GM12865 (cell line): ENCODE results near the gene TIAM1.

ENCODE experiments used
- DNase-seq: peaks from one replicate; pipeline ENCODE4 v3.0.0; 2010; ENCODE audit warnings: low read depth
- H3K4me3 ChIP-seq: 2 replicates; pipeline ENCODE4 v1.5.1; 2011; ENCODE audit warnings: mild to moderate bottlenecking, low read depth, low read length, control low read depth
- CTCF ChIP-seq: IDR thresholded peaks from 2 replicates; pipeline ENCODE4 v1.5.1; 2011; ENCODE audit warnings: low read length, control low read depth, low read depth, inconsistent platforms; ENCODE audit not compliant: insufficient read depth; ENCODE audit errors: missing control alignments

The TIAM1 gene

GRCh38 chr21:31273278-31273677 lies 70.8 kb downstream of the TIAM1 start:
- DNase-seq, result no peak
- TF ChIP-seq CTCF, result no peak
- H3K4me3 ChIP-seq, result no peak overlapping the region

- TF ChIP-seq CTCF, result no peak
- H3K4me3 ChIP-seq, result no peak overlapping the region
- no peak for DNase-seq
These were observed 76.0 kb downstream of the TIAM1 start for GRCh38 chr21:31268090-31268489.

- no peak for DNase-seq
- H3K4me3 ChIP-seq, result no peak overlapping the region
- TF ChIP-seq CTCF, result no peak
These were observed 76.4 kb downstream of the TIAM1 start for GRCh38 chr21:31267644-31268043.

- no peak for DNase-seq
- H3K4me3 ChIP-seq, result no peak overlapping the region
- no peak for TF ChIP-seq CTCF
These were observed 77.8 kb downstream of the TIAM1 start for GRCh38 chr21:31266241-31266640.

- H3K4me3 ChIP-seq, result no peak overlapping the region
- no peak for TF ChIP-seq CTCF
- no peak for DNase-seq
These were observed 78.6 kb downstream of the TIAM1 start for GRCh38 chr21:31265366-31266013.

GRCh38 chr21:31264574-31264973 lies 79.5 kb downstream of the TIAM1 start:
- no peak for TF ChIP-seq CTCF
- DNase-seq, result no peak
- H3K4me3 ChIP-seq, result no peak overlapping the region

- no peak for DNase-seq
These were observed 81.3 kb downstream of the TIAM1 start for GRCh38 chr21:31262728-31263127.

More at GRCh38 chr21:31262728-31263127, 81.3 kb downstream of the TIAM1 start:
- no peak for TF ChIP-seq CTCF
- H3K4me3 ChIP-seq, result no peak overlapping the region
